A673 (cell line): ENCODE results near the gene ZMYM1. TPM values are rescaled to one million over a fixed set of nuclear protein-coding genes. Genes with fewer than 3 reads are reported as not detected.

Source experiments
- BruUV-seq: library from RNA; stranded (reverse); fragments of 400-500 nt; replicated peaks from 2 replicates; lab custom pipeline; 2021; lab: Mats Ljungman, UMichigan
- CTCF ChIA-PET: fragments of 300-600 bp; sonication (Branson Sonifier 250); formaldehyde crosslinking; loops from one replicate; lab custom pipeline; 2022; ENCODE audit warnings: antibody characterized with exemption; lab: Charles Lee
- POLR2A ChIA-PET: fragments of 300-600 bp; sonication (Branson Sonifier 250); formaldehyde crosslinking; loops from one replicate; lab custom pipeline; 2022; ENCODE audit warnings: antibody characterized with exemption; ENCODE audit not compliant: low non-redundant PET; lab: Charles Lee
- DNase-seq: peaks from one replicate; pipeline ENCODE4 v3.0.0-alpha.2; 2015; ENCODE audit warnings: low spot score
- H3K27ac ChIP-seq: fragments of 200-600 bp; sonication (generic); 2 replicates; pipeline ENCODE4 v1.5.1; 2016; ENCODE audit warnings: mixed run types, low read depth, mild to moderate bottlenecking, mixed read lengths, antibody characterized with exemption, low read length; ENCODE audit not compliant: poor library complexity, severe bottlenecking
- H3K27me3 ChIP-seq: fragments of 200-600 bp; sonication (generic); replicated peaks from 2 replicates; pipeline ENCODE4 v1.6.1; 2017; ENCODE audit warnings: mixed run types, low read depth, mild to moderate bottlenecking, mixed read lengths, antibody characterized with exemption, low read length; ENCODE audit not compliant: insufficient read depth, poor library complexity
- H3K36me3 ChIP-seq: fragments of 200-600 bp; sonication (generic); 2 replicates; pipeline ENCODE4 v1.6.1; 2016; ENCODE audit warnings: mixed run types, mild to moderate bottlenecking, mixed read lengths, antibody characterized with exemption, low read length; ENCODE audit not compliant: insufficient read depth, poor library complexity, severe bottlenecking
- H3K4me1 ChIP-seq: fragments of 200-600 bp; sonication (generic); 2 replicates; pipeline ENCODE4 v1.6.1; 2017; ENCODE audit warnings: mixed run types, mild to moderate bottlenecking, mixed read lengths, antibody characterized with exemption, low read length; ENCODE audit not compliant: insufficient read depth, poor library complexity, severe bottlenecking
- H3K4me3 ChIP-seq: fragments of 200-600 bp; sonication (generic); 2 replicates; pipeline ENCODE4 v1.5.1; 2016; ENCODE audit warnings: low read depth, mixed run types, mild to moderate bottlenecking, mixed read lengths, low read length; ENCODE audit not compliant: poor library complexity, severe bottlenecking
- H3K9me3 ChIP-seq: fragments of 200-600 bp; sonication (generic); 2 replicates; pipeline ENCODE4 v1.6.1; 2016; ENCODE audit warnings: mixed run types, low read depth, mild to moderate bottlenecking, mixed read lengths, antibody characterized with exemption, low read length; ENCODE audit not compliant: poor library complexity, severe bottlenecking
- EZH2 ChIP-seq: fragments of 200-600 bp; sonication (generic); IDR thresholded peaks from 2 replicates; pipeline ENCODE4 v1.6.1; 2017; ENCODE audit warnings: borderline replicate concordance, low read depth, mild to moderate bottlenecking, mixed read lengths, antibody characterized with exemption, low read length; ENCODE audit not compliant: poor library complexity, severe bottlenecking
- intact Hi-C: fragments of 100-400 bp; cut with micrococcal nuclease; formaldehyde crosslinking; loops from one replicate; pipeline ENCODE4 v1.10.0; 2022; ENCODE audit not compliant: unreplicated experiment
- total RNA-seq: library from RNA; stranded (reverse); gene quantifications from 2 replicates; pipeline ENCODE4 v1.2.3, GENCODE V29; 2021
- TF ChIP-seq, protein P1 (sequence below): fragments of 300-800, 200-600 bp; sonication (generic); conservative IDR thresholded peaks from 2 replicates; pipeline ENCODE4 v1.5.1; 2017; ENCODE audit warnings: low read depth, mild to moderate bottlenecking, antibody characterized with exemption, low read length, moderate library complexity, mixed read lengths

Gene ZMYM1
- total RNA-seq, 1 experiment from 2014 or later, result 36.1 TPM

DNA sequence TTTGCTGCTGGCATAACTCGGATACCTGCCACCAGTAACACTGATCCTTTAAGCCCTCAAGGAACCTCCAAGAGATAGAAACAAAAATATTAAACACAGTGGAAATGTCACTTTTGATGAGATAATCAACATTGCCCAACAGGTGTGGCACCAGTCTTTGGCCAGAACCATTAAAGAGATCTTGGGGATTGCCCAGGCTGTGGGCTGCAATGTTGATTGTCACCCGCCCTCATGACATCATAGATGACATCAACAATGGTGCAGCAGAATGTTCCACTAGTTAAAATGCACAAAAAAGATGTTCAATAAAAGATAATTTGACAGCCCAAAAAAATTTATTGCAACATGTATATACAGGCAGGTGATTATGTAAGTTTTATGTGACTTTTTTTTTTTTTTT lies 20.2 kb upstream of the ZMYM1 start:
- ChIA-PET POLR2A (no interaction called here), CTCF (no interaction called here)
- no peak for TF ChIP-seq EZH2
- TF ChIP-seq, protein P1, sequence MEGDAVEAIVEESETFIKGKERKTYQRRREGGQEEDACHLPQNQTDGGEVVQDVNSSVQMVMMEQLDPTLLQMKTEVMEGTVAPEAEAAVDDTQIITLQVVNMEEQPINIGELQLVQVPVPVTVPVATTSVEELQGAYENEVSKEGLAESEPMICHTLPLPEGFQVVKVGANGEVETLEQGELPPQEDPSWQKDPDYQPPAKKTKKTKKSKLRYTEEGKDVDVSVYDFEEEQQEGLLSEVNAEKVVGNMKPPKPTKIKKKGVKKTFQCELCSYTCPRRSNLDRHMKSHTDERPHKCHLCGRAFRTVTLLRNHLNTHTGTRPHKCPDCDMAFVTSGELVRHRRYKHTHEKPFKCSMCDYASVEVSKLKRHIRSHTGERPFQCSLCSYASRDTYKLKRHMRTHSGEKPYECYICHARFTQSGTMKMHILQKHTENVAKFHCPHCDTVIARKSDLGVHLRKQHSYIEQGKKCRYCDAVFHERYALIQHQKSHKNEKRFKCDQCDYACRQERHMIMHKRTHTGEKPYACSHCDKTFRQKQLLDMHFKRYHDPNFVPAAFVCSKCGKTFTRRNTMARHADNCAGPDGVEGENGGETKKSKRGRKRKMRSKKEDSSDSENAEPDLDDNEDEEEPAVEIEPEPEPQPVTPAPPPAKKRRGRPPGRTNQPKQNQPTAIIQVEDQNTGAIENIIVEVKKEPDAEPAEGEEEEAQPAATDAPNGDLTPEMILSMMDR, result no peak
- Histone ChIP-seq H3K27ac (no peak overlapping the region), H3K4me1 (no peaks in the 10 kb centered on the region), H3K9me3 (no peaks in the 10 kb centered on the region), H3K36me3 (no peaks in the 10 kb centered on the region), H3K27me3 (no peaks in the 10 kb centered on the region), H3K4me3 (no peak overlapping the region)
- no TSS peak for BruUV-seq
- intact Hi-C loops, result no loop called here
- DNase-seq, result no peak

DNA sequence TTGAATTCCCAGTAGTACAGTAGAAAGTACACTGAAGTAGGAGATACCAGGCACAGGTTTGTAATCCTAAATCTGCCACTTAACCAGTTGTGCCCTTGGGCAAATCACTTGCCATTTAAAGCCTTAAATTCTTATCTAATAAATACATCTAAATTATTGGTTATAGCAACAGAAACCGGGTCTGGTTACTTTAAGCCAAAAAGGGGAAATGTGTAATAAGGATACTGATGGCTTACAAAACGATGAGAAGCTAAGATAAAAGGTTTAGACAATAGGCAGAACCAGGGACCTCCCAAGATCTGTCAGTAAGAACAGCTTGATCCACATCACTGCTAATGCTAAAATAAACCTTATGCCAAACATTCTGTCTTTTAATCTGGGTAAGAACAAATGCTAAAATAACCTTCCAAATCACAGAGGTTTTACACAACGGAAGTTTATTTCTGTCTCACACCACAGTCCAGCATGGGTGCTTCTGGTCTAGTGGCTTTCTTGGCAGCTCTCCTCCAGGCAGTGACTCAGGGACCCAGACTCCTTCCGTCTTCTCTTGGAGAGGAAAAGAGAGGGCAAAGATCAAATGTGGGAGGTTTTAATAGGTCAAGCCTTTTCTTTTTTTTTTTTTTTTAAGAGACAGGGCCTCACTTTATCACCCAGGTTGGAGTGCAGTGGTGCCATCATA lies 16.5 kb upstream of the ZMYM1 start:
- ChIA-PET POLR2A (no interaction called here), CTCF (no interaction called here)
- H3K27me3 ChIP-seq, result no peaks in the 10 kb centered on the region
- no TSS peak for BruUV-seq
- H3K27ac ChIP-seq, result no peak overlapping the region
- no peaks in the 10 kb centered on the region for H3K9me3 ChIP-seq
- no peaks in the 10 kb centered on the region for H3K4me1 ChIP-seq
- H3K36me3 ChIP-seq, result no peaks in the 10 kb centered on the region
- DNase-seq, result no peak
- H3K4me3 ChIP-seq, result no peak overlapping the region
- TF ChIP-seq, protein P1, result no peak
- no peak for TF ChIP-seq EZH2
- intact Hi-C loops, result no loop called here

GRCh38 chr1:35064265-35064664 lies 14.9 kb upstream of the ZMYM1 start:
- no TSS peak for BruUV-seq
- POLR2A ChIA-PET, result no interaction called here

More at GRCh38 chr1:35064265-35064664, 14.9 kb upstream of the ZMYM1 start:
- Histone ChIP-seq H3K27me3 (no peaks in the 10 kb centered on the region), H3K4me1 (no peaks in the 10 kb centered on the region), H3K4me3 (no peak overlapping the region), H3K36me3 (no peaks in the 10 kb centered on the region), H3K27ac (no peak overlapping the region), H3K9me3 (no peaks in the 10 kb centered on the region)
- CTCF ChIA-PET, result no interaction called here
- DNase-seq, result no peak
- intact Hi-C loops, result no loop called here
- no peak for TF ChIP-seq EZH2
- TF ChIP-seq, protein P1, result no peak
